Measurements from ENCODE around the gene TULP4. TPM values are rescaled to one million over a fixed set of nuclear protein-coding genes. Genes with fewer than 3 reads are reported as not detected.

Gene TULP4
- total RNA-seq, 1 donor from 2014 or later: 100 TPM

DNA sequence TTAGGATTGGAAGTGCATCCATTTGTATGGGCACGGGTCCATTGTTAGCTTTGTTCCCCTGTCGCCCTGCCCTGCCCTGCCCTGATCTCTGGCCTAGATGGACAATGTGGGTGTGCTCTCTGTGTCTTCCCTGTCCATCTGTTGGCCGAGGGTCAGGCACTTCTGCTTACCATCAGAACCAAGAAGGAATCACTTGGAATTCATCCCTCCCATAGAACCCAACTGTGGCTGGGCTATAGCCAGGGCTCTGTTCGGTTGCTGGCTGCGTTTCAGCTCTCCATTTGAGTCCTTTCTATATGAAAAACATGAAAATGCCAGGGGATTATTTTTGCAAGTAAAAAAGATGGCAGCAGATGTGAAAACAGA is 26.6 kb upstream of the TULP4 start:
- H3K27me3 Mint-ChIP-seq (ENCODE audit: unreplicated experiment): no peaks in the 10 kb centered on the region
- H3K27ac Mint-ChIP-seq (ENCODE audit: unreplicated experiment): peak overlapping the region; percentile 35
- H3K4me3 Mint-ChIP-seq (ENCODE audit: unreplicated experiment): no peak overlapping the region
- TF ChIP-seq, protein P1, sequence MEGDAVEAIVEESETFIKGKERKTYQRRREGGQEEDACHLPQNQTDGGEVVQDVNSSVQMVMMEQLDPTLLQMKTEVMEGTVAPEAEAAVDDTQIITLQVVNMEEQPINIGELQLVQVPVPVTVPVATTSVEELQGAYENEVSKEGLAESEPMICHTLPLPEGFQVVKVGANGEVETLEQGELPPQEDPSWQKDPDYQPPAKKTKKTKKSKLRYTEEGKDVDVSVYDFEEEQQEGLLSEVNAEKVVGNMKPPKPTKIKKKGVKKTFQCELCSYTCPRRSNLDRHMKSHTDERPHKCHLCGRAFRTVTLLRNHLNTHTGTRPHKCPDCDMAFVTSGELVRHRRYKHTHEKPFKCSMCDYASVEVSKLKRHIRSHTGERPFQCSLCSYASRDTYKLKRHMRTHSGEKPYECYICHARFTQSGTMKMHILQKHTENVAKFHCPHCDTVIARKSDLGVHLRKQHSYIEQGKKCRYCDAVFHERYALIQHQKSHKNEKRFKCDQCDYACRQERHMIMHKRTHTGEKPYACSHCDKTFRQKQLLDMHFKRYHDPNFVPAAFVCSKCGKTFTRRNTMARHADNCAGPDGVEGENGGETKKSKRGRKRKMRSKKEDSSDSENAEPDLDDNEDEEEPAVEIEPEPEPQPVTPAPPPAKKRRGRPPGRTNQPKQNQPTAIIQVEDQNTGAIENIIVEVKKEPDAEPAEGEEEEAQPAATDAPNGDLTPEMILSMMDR (IDR thresholded peaks at IDR 0.05): no peak
- DNase-seq (ENCODE audit: extremely low spot score, unreplicated experiment): no peak
- no peaks in the 10 kb centered on the region for H3K9me3 Mint-ChIP-seq (ENCODE audit: unreplicated experiment)
- no peaks in the 10 kb centered on the region for H3K36me3 Mint-ChIP-seq (ENCODE audit: unreplicated experiment)
- H3K4me1 Mint-ChIP-seq (ENCODE audit: unreplicated experiment): peaks cover 35% of the 10 kb centered on the region

DNA sequence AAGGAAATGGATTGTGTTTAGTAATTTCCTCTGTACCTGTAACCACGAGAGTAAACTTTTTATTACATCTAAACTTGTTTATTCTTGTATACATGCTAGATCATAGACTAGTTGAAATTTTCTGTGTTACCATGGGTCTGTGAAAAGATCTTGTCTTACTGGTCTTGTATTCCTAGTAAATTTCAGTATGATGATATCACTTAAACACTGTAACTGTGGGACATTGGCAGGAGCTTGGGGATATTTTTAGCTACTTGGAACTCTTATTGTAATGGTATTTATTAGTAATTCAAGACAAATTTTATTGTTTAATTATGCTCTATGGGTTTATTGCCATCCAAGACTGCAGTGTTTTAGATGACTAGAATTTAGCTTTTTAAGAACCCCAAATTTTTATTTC is 25.9 kb upstream of the TULP4 start:
- Mint-ChIP-seq H3K9me3 (ENCODE audit: unreplicated experiment) (peaks cover 3% of the 10 kb centered on the region), H3K27ac (ENCODE audit: unreplicated experiment) (peak overlapping the region; percentile 67), H3K4me1 (ENCODE audit: unreplicated experiment) (peaks cover 40% of the 10 kb centered on the region), H3K4me3 (ENCODE audit: unreplicated experiment) (no peak overlapping the region), H3K36me3 (ENCODE audit: unreplicated experiment) (peaks cover 2% of the 10 kb centered on the region), H3K27me3 (ENCODE audit: unreplicated experiment) (no peaks in the 10 kb centered on the region)
- TF ChIP-seq, protein P1 (IDR thresholded peaks at IDR 0.05): no peak
- DNase-seq (ENCODE audit: extremely low spot score, unreplicated experiment): no peak

DNA sequence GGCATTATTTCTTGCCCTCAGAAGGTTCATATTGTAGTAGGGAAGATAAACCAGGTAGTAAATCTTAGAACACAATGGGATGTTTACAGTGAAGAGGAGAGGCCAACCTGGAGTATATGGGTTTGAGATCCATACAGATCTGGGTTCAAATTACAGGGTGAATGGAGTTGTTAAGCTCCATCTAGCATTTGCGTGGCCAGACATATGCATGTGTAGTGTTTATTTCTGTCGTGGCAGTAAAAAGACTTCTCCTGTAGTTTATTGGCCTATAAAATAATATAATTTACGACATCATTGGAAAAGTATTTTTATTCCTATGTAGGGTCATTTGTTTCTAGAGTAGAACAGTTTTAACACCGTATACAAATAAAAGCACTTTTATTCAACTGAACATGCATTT is 25.2 kb upstream of the TULP4 start:
- peak overlapping the region; percentile 21 for H3K27ac Mint-ChIP-seq (ENCODE audit: unreplicated experiment)

DNA sequence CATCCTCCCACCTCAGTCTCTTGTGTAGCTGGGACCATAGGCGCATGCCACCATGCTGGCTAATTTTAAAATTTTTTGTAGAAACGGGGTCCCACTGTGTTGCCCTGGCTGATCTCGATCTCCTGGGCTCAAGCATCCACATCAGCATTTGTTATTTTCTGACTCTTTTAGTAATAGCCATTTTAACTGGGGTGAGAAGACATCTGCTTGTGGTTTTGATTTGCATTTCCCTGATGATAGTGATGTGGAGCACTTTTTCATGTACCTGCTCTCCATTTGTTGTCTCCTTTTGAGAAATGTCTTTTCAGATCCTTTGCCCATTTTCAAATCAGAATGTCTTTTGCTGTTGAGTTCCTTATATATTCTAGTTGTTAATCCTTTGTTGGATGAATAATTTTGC is 22.2 kb upstream of the TULP4 start:
- no peaks in the 10 kb centered on the region for H3K27me3 Mint-ChIP-seq (ENCODE audit: unreplicated experiment)
- DNase-seq (ENCODE audit: extremely low spot score, unreplicated experiment): no peak
- H3K36me3 Mint-ChIP-seq (ENCODE audit: unreplicated experiment): peaks cover 7% of the 10 kb centered on the region
- H3K4me3 Mint-ChIP-seq (ENCODE audit: unreplicated experiment): no peak overlapping the region
- peaks cover 5% of the 10 kb centered on the region for H3K9me3 Mint-ChIP-seq (ENCODE audit: unreplicated experiment)
- H3K4me1 Mint-ChIP-seq (ENCODE audit: unreplicated experiment): peaks cover 20% of the 10 kb centered on the region
- TF ChIP-seq, protein P1 (IDR thresholded peaks at IDR 0.05): no peak
- no peak overlapping the region for H3K27ac Mint-ChIP-seq (ENCODE audit: unreplicated experiment)

More for the DNA sequence above, 25.2 kb upstream of the TULP4 start:
- no peak for DNase-seq (ENCODE audit: extremely low spot score, unreplicated experiment)
- Mint-ChIP-seq H3K4me1 (ENCODE audit: unreplicated experiment) (peaks cover 41% of the 10 kb centered on the region), H3K27me3 (ENCODE audit: unreplicated experiment) (no peaks in the 10 kb centered on the region), H3K36me3 (ENCODE audit: unreplicated experiment) (peaks cover 3% of the 10 kb centered on the region), H3K9me3 (ENCODE audit: unreplicated experiment) (peaks cover 5% of the 10 kb centered on the region), H3K4me3 (ENCODE audit: unreplicated experiment) (no peak overlapping the region)
- TF ChIP-seq, protein P1 (IDR thresholded peaks at IDR 0.05): no peak

DNA sequence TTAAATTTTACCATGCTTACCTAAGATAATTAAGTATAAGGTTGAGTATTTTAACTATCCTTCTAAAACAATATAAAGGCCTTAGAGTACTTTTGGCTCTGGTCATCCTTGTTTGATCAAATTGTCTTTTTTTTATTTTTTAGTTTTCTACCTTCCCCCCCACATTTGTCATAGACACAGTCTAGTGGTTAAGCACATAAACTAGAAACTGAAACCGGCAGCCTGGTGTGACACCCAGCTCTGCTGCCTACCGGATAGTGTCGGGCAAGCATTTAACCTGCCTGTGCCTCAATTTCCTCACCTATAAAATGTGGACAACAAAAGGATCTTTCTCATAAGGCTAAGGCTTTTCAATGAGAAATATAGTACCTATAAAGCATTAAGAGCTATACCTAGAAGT is 21.6 kb upstream of the TULP4 start:
- TF ChIP-seq, protein P1 (IDR thresholded peaks at IDR 0.05): no peak
- H3K4me3 Mint-ChIP-seq (ENCODE audit: unreplicated experiment): no peak overlapping the region
- H3K9me3 Mint-ChIP-seq (ENCODE audit: unreplicated experiment): peaks cover 5% of the 10 kb centered on the region
- DNase-seq (ENCODE audit: extremely low spot score, unreplicated experiment): no peak
- H3K27ac Mint-ChIP-seq (ENCODE audit: unreplicated experiment): no peak overlapping the region
- peaks cover 9% of the 10 kb centered on the region for H3K36me3 Mint-ChIP-seq (ENCODE audit: unreplicated experiment)
- H3K27me3 Mint-ChIP-seq (ENCODE audit: unreplicated experiment): no peaks in the 10 kb centered on the region
- peaks cover 16% of the 10 kb centered on the region for H3K4me1 Mint-ChIP-seq (ENCODE audit: unreplicated experiment)

All from osteocyte (in vitro differentiated cells).